ENCODE results near the gene FUT9.

- TF ChIP-seq ZNF274 (IDR thresholded peaks at IDR 0.05; ENCODE audit: low read depth, low read length) (no peak), SUZ12 (IDR thresholded peaks at IDR 0.05; ENCODE audit: extremely low read depth, insufficient read depth, insufficient read length) (no peak), YY1 (IDR thresholded peaks at IDR 0.05; ENCODE audit: insufficient read depth, insufficient read length) (no peak)
Observed at GRCh38 chr6:95978230-95978629, 37.5 kb upstream of the FUT9 start.

Data from NT2/D1 (cell line).